GM21423 (cell line): ENCODE results near the gene PPP1R12C.

Experiments
- ATAC-seq: cut with Tn5 transposase; IDR thresholded peaks from one replicate; pipeline ENCODE4 v1.9.1; 2021; ENCODE audit warnings: mild to moderate bottlenecking, moderate library complexity; ENCODE audit not compliant: unreplicated experiment

PPP1R12C gene

GRCh38 chr19:55047951-55048350 lies 69.5 kb downstream of the PPP1R12C start:
- no peak for ATAC-seq

- no peak for ATAC-seq
These were observed 70.3 kb downstream of the PPP1R12C start for GRCh38 chr19:55046975-55047622.

DNA sequence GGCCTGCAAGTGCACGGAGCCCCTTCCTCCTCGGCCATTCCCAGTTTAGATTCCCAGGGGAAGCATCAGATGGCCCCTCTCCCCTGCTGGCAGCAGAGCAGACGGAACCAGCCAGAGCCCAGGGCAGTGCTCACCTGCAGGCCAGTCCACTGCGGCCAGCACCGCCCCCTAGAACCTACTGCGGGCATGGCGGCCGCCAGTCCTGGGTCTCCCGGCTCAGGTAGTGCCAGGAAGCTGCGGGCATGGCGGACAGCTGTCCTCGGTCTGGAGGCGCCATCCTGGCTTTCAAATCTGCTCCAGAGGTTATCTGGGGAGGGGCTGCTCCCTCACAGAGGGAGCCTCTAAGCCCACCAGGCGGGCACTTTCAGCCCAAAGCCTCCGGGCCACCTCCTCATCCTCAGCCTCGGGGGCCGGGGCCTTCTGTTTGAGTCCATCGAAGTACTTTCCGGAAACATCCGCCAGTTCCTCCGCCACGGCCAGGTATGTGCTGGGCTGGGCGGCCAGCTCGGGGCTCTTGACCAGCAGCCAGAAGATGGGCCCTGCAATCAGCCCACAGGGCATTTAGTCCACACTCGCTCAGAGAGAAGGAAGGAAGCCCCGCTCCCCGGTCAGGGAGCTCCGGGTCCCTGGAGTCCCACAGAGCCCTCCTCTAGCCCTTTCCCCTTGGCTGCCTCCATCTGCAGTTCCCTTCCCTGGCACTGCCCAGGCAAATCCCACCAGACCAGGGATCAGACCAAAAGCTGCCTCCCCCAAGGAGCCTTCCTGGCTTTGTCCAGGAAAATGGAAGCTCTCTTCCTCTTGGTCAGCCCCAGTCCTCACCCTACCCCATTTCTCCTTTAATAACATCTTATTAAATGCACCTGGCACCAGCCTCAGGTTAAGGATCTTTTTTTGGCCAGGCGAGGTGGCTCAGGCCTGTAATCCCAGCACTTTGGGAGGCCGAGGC lies 72.4 kb downstream of the PPP1R12C start:
- no peak for ATAC-seq

DNA sequence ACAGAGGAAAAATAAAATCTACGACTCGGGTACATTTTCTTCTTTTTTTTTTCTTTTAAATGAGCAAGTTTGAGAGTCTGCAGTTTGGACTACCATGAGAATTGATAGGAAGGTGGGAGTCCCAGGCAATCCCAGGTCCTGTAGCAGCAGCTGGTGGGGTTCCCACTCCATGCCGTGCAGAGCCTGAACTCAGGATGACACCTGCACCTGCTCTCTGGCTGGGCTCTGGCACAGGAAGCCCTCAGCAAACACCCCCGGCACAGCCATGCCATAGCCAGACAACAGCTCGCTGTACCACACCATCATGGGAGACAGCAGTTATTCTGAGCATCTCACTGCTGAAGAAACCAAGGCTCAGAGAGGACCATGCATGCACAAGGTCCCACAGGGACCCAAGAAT lies 73.2 kb downstream of the PPP1R12C start:
- no peak for ATAC-seq

DNA sequence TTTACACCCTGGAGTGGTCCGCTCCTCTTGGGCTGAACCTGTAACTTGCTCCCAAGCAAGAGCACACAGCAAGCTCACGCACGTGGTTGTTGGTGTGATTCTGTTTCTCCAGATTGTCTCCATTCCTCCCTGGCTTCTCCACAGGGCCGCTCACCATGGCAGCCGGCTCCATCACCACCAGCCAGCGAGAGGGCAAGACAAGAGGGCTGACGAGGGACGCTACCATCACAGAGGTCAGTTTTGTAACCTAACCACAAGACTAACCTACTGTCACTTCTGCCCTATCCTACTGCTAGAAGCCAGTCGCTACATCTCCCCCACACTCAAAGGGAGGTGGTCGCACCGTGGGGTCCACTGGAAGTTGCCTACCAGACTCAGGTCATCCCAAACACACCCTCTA lies 74.7 kb downstream of the PPP1R12C start:
- no peak for ATAC-seq

DNA sequence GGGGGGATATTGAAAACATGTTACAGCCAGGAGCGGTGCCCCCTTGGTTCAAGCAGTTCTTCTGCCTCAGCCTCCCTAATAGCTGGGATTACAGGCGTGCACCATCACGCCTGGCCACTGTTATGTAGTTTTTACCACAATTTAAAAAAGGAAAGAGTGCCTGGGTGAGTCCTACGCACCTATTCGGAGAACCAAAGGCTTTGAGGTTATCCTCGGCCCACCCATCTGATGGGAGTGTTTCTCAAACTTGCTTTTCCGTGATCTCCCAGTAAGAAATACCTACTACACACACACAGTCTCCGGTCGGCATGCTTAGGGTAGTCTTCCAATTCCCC lies 75.1 kb downstream of the PPP1R12C start:
- ATAC-seq, result no peak

DNA sequence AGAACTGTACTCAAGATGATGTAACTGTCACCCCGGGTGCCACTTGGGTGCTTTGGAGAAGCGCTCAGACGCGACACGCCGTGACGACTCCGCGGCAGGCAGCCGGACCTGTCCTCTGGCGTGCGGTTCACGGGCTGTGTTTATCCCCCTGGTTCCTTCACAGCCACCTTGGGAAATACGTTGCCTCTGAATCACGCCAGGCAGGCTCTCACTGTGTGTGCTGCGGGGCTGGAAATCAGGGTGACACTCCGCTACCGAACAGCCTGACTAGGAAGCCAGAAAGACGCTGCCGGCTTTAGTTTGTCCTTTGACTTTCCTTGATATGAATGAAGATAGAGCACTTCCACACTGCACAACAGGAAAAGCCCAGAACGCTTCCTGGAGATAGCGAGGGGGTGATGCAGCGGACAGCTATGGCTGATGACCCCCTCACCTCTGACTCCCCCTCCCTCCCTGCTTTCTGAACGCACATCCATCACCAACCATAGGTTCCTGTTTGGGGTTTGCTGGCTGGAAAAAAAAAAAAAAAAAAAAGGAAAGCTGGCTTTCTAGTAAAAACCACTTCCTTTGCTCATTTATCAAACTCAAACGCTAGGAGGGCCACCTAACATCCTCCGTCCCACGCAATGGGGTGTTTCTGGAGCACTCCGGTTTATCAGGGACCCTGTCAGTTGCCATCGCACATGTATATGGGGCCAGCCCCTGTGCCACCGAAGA lies 75.7 kb downstream of the PPP1R12C start:
- ATAC-seq, result no peak

DNA sequence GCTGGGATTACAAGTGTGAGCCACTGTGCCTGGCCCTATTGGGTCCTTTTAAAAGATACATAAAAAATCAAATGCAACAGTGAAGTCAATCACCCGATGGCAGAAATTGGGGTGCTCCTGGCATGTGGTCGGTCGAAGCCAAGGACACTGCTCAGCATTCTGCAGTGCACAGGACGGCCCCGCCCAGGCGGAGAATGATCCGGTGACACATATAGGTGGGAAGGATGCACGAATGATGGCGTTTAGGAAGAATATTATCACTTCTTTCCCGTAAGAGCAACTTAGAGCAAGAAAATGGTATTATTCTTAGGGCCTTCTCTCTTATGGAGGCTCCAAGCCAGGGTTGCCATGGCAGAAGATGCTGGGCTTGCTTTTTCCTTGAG lies 76.2 kb downstream of the PPP1R12C start:
- no peak for ATAC-seq
